SKM-1 (cell line): ENCODE results near the gene TUBAL3.

Source experiments
- DNase-seq: peaks from one replicate; lab custom pipeline; 2025; ENCODE audit not compliant: unreplicated experiment; lab: John Stamatoyannopoulos, UW

TUBAL3 gene

GRCh38 chr10:5343979-5344378 is 60.6 kb downstream of the TUBAL3 start:
- DNase-seq, result no peak

- DNase-seq, result no peak
Observed at GRCh38 chr10:5343561-5343960, 61.1 kb downstream of the TUBAL3 start.
